Measurements from ENCODE around the gene ZPLD1. TPM values are rescaled to one million over a fixed set of nuclear protein-coding genes. Genes with fewer than 3 reads are reported as not detected.

The ZPLD1 gene
- total RNA-seq (not detected), polyA plus RNA-seq (not detected), total RNA-seq (not detected)

- H3K4me3 Mint-ChIP-seq: no peak within 1 kb of the TSS
- no peaks in the 10 kb centered on the region for H3K36me3 Mint-ChIP-seq
- intact Hi-C loops (cut with micrococcal nuclease): no loop called here
- peaks cover 6 to 32% (median 14%) of the 10 kb centered on the region in 5 donors for H3K27me3 Mint-ChIP-seq
- H3K27me3 ChIP-seq (ENCODE audit: control insufficient read depth in 2 of 2, insufficient read depth in 2 of 2, low read length in 2 of 2): no peaks in the 10 kb centered on the region
- H3K9me3 Mint-ChIP-seq: no peaks in the 10 kb centered on the region
- ChIA-PET POLR2A (no interaction called here), CTCF (no interaction called here)
- DNase-seq: no peak
- no peak within 1 kb of the TSS for H3K27ac ChIP-seq (ENCODE audit: low read depth, low read length)
- ATAC-seq: no peak
- H3K4me1 Mint-ChIP-seq: no peaks in the 10 kb centered on the region
- H3K4me1 ChIP-seq (ENCODE audit: control insufficient read depth in 2 of 2, insufficient read depth in 2 of 2, low read length in 2 of 2): no peaks in the 10 kb centered on the region
- no peak within 1 kb of the TSS for H3K27ac Mint-ChIP-seq
- no peaks in the 10 kb centered on the region for H3K9me3 ChIP-seq (ENCODE audit: control insufficient read depth in 2 of 3, low read length in 3 of 3)
- no peak within 1 kb of the TSS for H3K4me3 ChIP-seq (ENCODE audit: low read length)
- no peaks in the 10 kb centered on the region for H3K36me3 ChIP-seq (ENCODE audit: control insufficient read depth in 2 of 3, insufficient read depth in 3 of 3, low read length in 3 of 3)
Observed at GRCh38 chr3:102434715-102435114, at the start of gene ZPLD1. Gene ZPLD1, plus strand, starts transcription at chr3:102435015. Its CDS starts 3,473 bp downstream, at chr3:102438488.

- CTCF ChIA-PET: no interaction called here
Observed at GRCh38 chr3:102390171-102390864, 44.5 kb upstream of the ZPLD1 start.

GRCh38 chr3:102390916-102391315 is 43.9 kb upstream of the ZPLD1 start:
- ChIA-PET CTCF (interaction anchor here (0.7 kb wide), 1 partner anchor 1982 kb away, joined by 3 read pairs; no protein-coding TSS in a partner anchor), POLR2A (no interaction called here)
- ATAC-seq: no peak
- no peak overlapping the region for H3K27ac Mint-ChIP-seq
- DNase-seq: no peak
- peaks cover 10 to 22% (median 15%) of the 10 kb centered on the region in 5 donors for H3K27me3 Mint-ChIP-seq
- H3K4me3 Mint-ChIP-seq: no peak overlapping the region
- H3K9me3 Mint-ChIP-seq: peaks cover 0 to 2% (median 0%) of the 10 kb centered on the region in 11 donors
- Histone ChIP-seq H3K27me3 (ENCODE audit: control insufficient read depth in 2 of 2, insufficient read depth in 2 of 2, low read length in 2 of 2) (no peaks in the 10 kb centered on the region), H3K27ac (ENCODE audit: low read depth, low read length) (no peak overlapping the region), H3K9me3 (ENCODE audit: control insufficient read depth in 2 of 3, low read length in 3 of 3) (no peaks in the 10 kb centered on the region), H3K4me3 (ENCODE audit: low read length) (no peak overlapping the region), H3K36me3 (ENCODE audit: control insufficient read depth in 2 of 3, insufficient read depth in 3 of 3, low read length in 3 of 3) (no peaks in the 10 kb centered on the region), H3K4me1 (ENCODE audit: control insufficient read depth in 2 of 2, insufficient read depth in 2 of 2, low read length in 2 of 2) (no peaks in the 10 kb centered on the region)
- intact Hi-C loops (cut with micrococcal nuclease): no loop called here
- no peaks in the 10 kb centered on the region for H3K4me1 Mint-ChIP-seq
- H3K36me3 Mint-ChIP-seq: no peaks in the 10 kb centered on the region

More at GRCh38 chr3:102390171-102390864, 44.5 kb upstream of the ZPLD1 start:
- peaks cover 0 to 2% (median 0%) of the 10 kb centered on the region in 11 donors for H3K9me3 Mint-ChIP-seq
- no peaks in the 10 kb centered on the region for H3K36me3 ChIP-seq (ENCODE audit: control insufficient read depth in 2 of 3, insufficient read depth in 3 of 3, low read length in 3 of 3)
- H3K4me1 Mint-ChIP-seq: no peaks in the 10 kb centered on the region
- H3K27me3 ChIP-seq (ENCODE audit: control insufficient read depth in 2 of 2, insufficient read depth in 2 of 2, low read length in 2 of 2): no peaks in the 10 kb centered on the region
- DNase-seq (no peak), ATAC-seq (no peak)
- no peak overlapping the region for H3K27ac ChIP-seq (ENCODE audit: low read depth, low read length)
- no peak overlapping the region for H3K27ac Mint-ChIP-seq
- no peaks in the 10 kb centered on the region for H3K9me3 ChIP-seq (ENCODE audit: control insufficient read depth in 2 of 3, low read length in 3 of 3)
- intact Hi-C loops (cut with micrococcal nuclease): no loop called here
- no peak overlapping the region for H3K4me3 ChIP-seq (ENCODE audit: low read length)
- peaks cover 10 to 22% (median 15%) of the 10 kb centered on the region in 5 donors for H3K27me3 Mint-ChIP-seq
- H3K4me1 ChIP-seq (ENCODE audit: control insufficient read depth in 2 of 2, insufficient read depth in 2 of 2, low read length in 2 of 2): no peaks in the 10 kb centered on the region
- H3K4me3 Mint-ChIP-seq: no peak overlapping the region
- no peaks in the 10 kb centered on the region for H3K36me3 Mint-ChIP-seq
- POLR2A ChIA-PET: no interaction called here

GRCh38 chr3:102391491-102391890 is 43.3 kb upstream of the ZPLD1 start:
- DNase-seq (no peak), ATAC-seq (no peak)
- CTCF ChIA-PET: interaction anchor here (0.7 kb wide), 1 partner anchor 1981 kb away, joined by 3 read pairs; no protein-coding TSS in a partner anchor
- Histone ChIP-seq H3K4me3 (ENCODE audit: low read length) (no peak overlapping the region), H3K27ac (ENCODE audit: low read depth, low read length) (no peak overlapping the region), H3K27me3 (ENCODE audit: control insufficient read depth in 2 of 2, insufficient read depth in 2 of 2, low read length in 2 of 2) (no peaks in the 10 kb centered on the region), H3K4me1 (ENCODE audit: control insufficient read depth in 2 of 2, insufficient read depth in 2 of 2, low read length in 2 of 2) (no peaks in the 10 kb centered on the region), H3K9me3 (ENCODE audit: control insufficient read depth in 2 of 3, low read length in 3 of 3) (no peaks in the 10 kb centered on the region), H3K36me3 (ENCODE audit: control insufficient read depth in 2 of 3, insufficient read depth in 3 of 3, low read length in 3 of 3) (no peaks in the 10 kb centered on the region)
- H3K27ac Mint-ChIP-seq: no peak overlapping the region
- H3K4me1 Mint-ChIP-seq: no peaks in the 10 kb centered on the region
- H3K36me3 Mint-ChIP-seq: no peaks in the 10 kb centered on the region
- H3K27me3 Mint-ChIP-seq: peaks cover 10 to 22% (median 15%) of the 10 kb centered on the region in 5 donors
- no peak overlapping the region for H3K4me3 Mint-ChIP-seq
- H3K9me3 Mint-ChIP-seq: peaks cover 0 to 2% (median 0%) of the 10 kb centered on the region in 11 donors
- POLR2A ChIA-PET: no interaction called here
- intact Hi-C loops (cut with micrococcal nuclease): no loop called here

GRCh38 chr3:102394517-102394916 is 40.3 kb upstream of the ZPLD1 start:
- intact Hi-C loops (cut with micrococcal nuclease): no loop called here
- peaks cover 10 to 30% (median 26%) of the 10 kb centered on the region in 5 donors for H3K27me3 Mint-ChIP-seq
- Histone ChIP-seq H3K27me3 (ENCODE audit: control insufficient read depth in 2 of 2, insufficient read depth in 2 of 2, low read length in 2 of 2) (no peaks in the 10 kb centered on the region), H3K27ac (ENCODE audit: low read depth, low read length) (no peak overlapping the region), H3K36me3 (ENCODE audit: control insufficient read depth in 2 of 3, insufficient read depth in 3 of 3, low read length in 3 of 3) (no peaks in the 10 kb centered on the region), H3K9me3 (ENCODE audit: control insufficient read depth in 2 of 3, low read length in 3 of 3) (no peaks in the 10 kb centered on the region), H3K4me1 (ENCODE audit: control insufficient read depth in 2 of 2, insufficient read depth in 2 of 2, low read length in 2 of 2) (no peaks in the 10 kb centered on the region), H3K4me3 (ENCODE audit: low read length) (no peak overlapping the region)
- no peak for DNase-seq
- no peak overlapping the region for H3K27ac Mint-ChIP-seq
- ChIA-PET CTCF (no interaction called here), POLR2A (no interaction called here)
- no peaks in the 10 kb centered on the region for H3K4me1 Mint-ChIP-seq
- H3K9me3 Mint-ChIP-seq: peaks cover 0 to 2% (median 0%) of the 10 kb centered on the region in 11 donors
- no peak for ATAC-seq
- no peak overlapping the region for H3K4me3 Mint-ChIP-seq
- no peaks in the 10 kb centered on the region for H3K36me3 Mint-ChIP-seq

- Histone ChIP-seq H3K27ac (ENCODE audit: low read depth, low read length) (no peak overlapping the region), H3K27me3 (ENCODE audit: control insufficient read depth in 2 of 2, insufficient read depth in 2 of 2, low read length in 2 of 2) (no peaks in the 10 kb centered on the region), H3K4me1 (ENCODE audit: control insufficient read depth in 2 of 2, insufficient read depth in 2 of 2, low read length in 2 of 2) (no peaks in the 10 kb centered on the region), H3K4me3 (ENCODE audit: low read length) (no peak overlapping the region), H3K36me3 (ENCODE audit: control insufficient read depth in 2 of 3, insufficient read depth in 3 of 3, low read length in 3 of 3) (no peaks in the 10 kb centered on the region), H3K9me3 (ENCODE audit: control insufficient read depth in 2 of 3, low read length in 3 of 3) (no peaks in the 10 kb centered on the region)
- Mint-ChIP-seq H3K4me1 (no peaks in the 10 kb centered on the region), H3K27me3 (peaks cover 7 to 33% (median 21%) of the 10 kb centered on the region in 5 donors), H3K9me3 (peaks cover 0 to 3% (median 0%) of the 10 kb centered on the region in 11 donors), H3K36me3 (no peaks in the 10 kb centered on the region), H3K27ac (no peak overlapping the region), H3K4me3 (no peak overlapping the region)
- intact Hi-C loops (cut with micrococcal nuclease): no loop called here
- ATAC-seq (no peak), DNase-seq (no peak)
- ChIA-PET CTCF (no interaction called here), POLR2A (no interaction called here)
Observed at GRCh38 chr3:102398176-102398575, 36.6 kb upstream of the ZPLD1 start.

GRCh38 chr3:102398666-102399065 is 36.1 kb upstream of the ZPLD1 start:
- Mint-ChIP-seq H3K27me3 (peaks cover 7 to 31% (median 25%) of the 10 kb centered on the region in 5 donors), H3K4me3 (no peak overlapping the region), H3K4me1 (no peaks in the 10 kb centered on the region), H3K9me3 (peaks cover 0 to 3% (median 0%) of the 10 kb centered on the region in 11 donors), H3K36me3 (no peaks in the 10 kb centered on the region), H3K27ac (no peak overlapping the region)
- ATAC-seq (no peak), DNase-seq (no peak)
- Histone ChIP-seq H3K27ac (ENCODE audit: low read depth, low read length) (no peak overlapping the region), H3K4me3 (ENCODE audit: low read length) (no peak overlapping the region), H3K9me3 (ENCODE audit: control insufficient read depth in 2 of 3, low read length in 3 of 3) (no peaks in the 10 kb centered on the region), H3K36me3 (ENCODE audit: control insufficient read depth in 2 of 3, insufficient read depth in 3 of 3, low read length in 3 of 3) (no peaks in the 10 kb centered on the region), H3K4me1 (ENCODE audit: control insufficient read depth in 2 of 2, insufficient read depth in 2 of 2, low read length in 2 of 2) (no peaks in the 10 kb centered on the region), H3K27me3 (ENCODE audit: control insufficient read depth in 2 of 2, insufficient read depth in 2 of 2, low read length in 2 of 2) (no peaks in the 10 kb centered on the region)
- POLR2A ChIA-PET: no interaction called here
- CTCF ChIA-PET: no interaction called here
- intact Hi-C loops (cut with micrococcal nuclease): no loop called here

All from naive thymus-derived CD4-positive, alpha-beta T cell (primary cell).